Smooth muscle cell (in vitro differentiated cells): ENCODE results near the gene EDIL3. TPM values are rescaled to one million over a fixed set of nuclear protein-coding genes. Genes with fewer than 3 reads are reported as not detected.

Experiments
- DNase-seq: peaks from one replicate; lab custom pipeline; 2025; ENCODE audit not compliant: unreplicated experiment; lab: John Stamatoyannopoulos, UW
- H2AFZ ChIP-seq: fragments of 200-600 bp; sonication (generic); 2 replicates; pipeline ENCODE4 v1.6.0; 2016; ENCODE audit warnings: antibody characterized with exemption, low read depth, mild to moderate bottlenecking
- H3F3A ChIP-seq: fragments of 200-600 bp; sonication (generic); 2 replicates; pipeline ENCODE4 v1.6.0; 2017; ENCODE audit warnings: antibody characterized with exemption, low read depth
- H3K27ac ChIP-seq: fragments of 200-600 bp; sonication (generic); 2 replicates; pipeline ENCODE4 v1.5.1; 2016; ENCODE audit warnings: low read depth, mild to moderate bottlenecking
- H3K27me3 ChIP-seq: fragments of 200-600 bp; sonication (generic); 2 replicates; pipeline ENCODE4 v1.6.1; 2016; ENCODE audit warnings: low read depth, mild to moderate bottlenecking
- H3K36me3 ChIP-seq: fragments of 200-600 bp; sonication (generic); 2 replicates; pipeline ENCODE4 v1.5.1; 2016; ENCODE audit warnings: low read depth
- H3K4me1 ChIP-seq: fragments of 200-600 bp; sonication (generic); 2 replicates; pipeline ENCODE4 v1.5.1; 2016; ENCODE audit warnings: low read depth
- H3K4me2 ChIP-seq: fragments of 200-600 bp; sonication (generic); 2 replicates; pipeline ENCODE4 v1.6.0; 2016; ENCODE audit warnings: mild to moderate bottlenecking
- H3K4me3 ChIP-seq: fragments of 200-600 bp; sonication (generic); 2 replicates; pipeline ENCODE4 v1.5.1; 2016; ENCODE audit warnings: mild to moderate bottlenecking
- H3K79me2 ChIP-seq: fragments of 200-600 bp; sonication (generic); 2 replicates; pipeline ENCODE4 v1.6.0; 2016; ENCODE audit warnings: low read depth, mild to moderate bottlenecking
- H3K9ac ChIP-seq: fragments of 200-600 bp; sonication (generic); 2 replicates; pipeline ENCODE4 v1.6.0; 2016; ENCODE audit warnings: low read depth
- H3K9me3 ChIP-seq: fragments of 200-600 bp; sonication (generic); replicated peaks from 2 replicates; pipeline ENCODE4 v1.5.1; 2016; ENCODE audit warnings: low read depth
- H4K20me1 ChIP-seq: fragments of 200-600 bp; sonication (generic); 2 replicates; pipeline ENCODE4 v1.6.0; 2016; ENCODE audit warnings: low read depth
- WGBS: methylation state at CpG from one replicate; pipeline ENCODE4 v1.1.7; 2016; ENCODE audit warnings: low lambda C conversion rate; 5-methylcytosine and 5-hydroxymethylcytosine counted together
- polyA plus RNA-seq: library from polyadenylated mRNA; unstranded; fragments of >200 nt; fragmentation: Nextera tagmentation; extraction: Ambion mirVana; gene quantifications from 2 replicates; pipeline ENCODE4 v1.2.1, GENCODE V29; 2016
- total RNA-seq: library from RNA; depleted of rRNA; stranded (reverse); fragments of >200 nt; gene quantifications from 2 replicates; pipeline ENCODE4 v1.2.3, GENCODE V29; 2014
- TF ChIP-seq, protein P1 (sequence below): fragments of 200-600 bp; sonication (generic); IDR thresholded peaks from 2 replicates; pipeline ENCODE4 v1.5.1; 2017; ENCODE audit warnings: borderline replicate concordance, mild to moderate bottlenecking, antibody characterized with exemption; ENCODE audit not compliant: insufficient read depth, poor library complexity, severe bottlenecking

Gene EDIL3
- total and polyA plus RNA-seq, 2 experiments from 2014 or later, result 98.4 to 119 TPM

DNA sequence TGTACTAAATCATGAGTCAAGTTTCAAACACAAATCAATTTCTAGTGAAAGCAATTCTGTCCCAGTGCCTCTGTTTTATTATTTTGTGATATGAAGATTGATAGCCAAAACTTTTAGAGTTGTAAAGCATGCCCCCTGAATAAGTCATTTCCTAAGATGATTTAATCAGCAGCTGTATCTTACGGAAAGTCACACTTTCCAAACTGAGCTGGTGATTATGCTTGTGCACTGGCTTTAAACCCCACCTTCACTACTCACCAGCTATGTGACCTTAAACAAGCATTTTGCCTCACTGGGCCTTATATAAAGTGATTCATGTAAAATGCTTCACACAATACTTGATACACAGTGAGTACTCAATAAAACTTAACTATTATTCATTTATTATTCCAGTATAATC lies 78.1 kb downstream of the EDIL3 start:
- Histone ChIP-seq H4K20me1 (no peaks in the 10 kb centered on the region), H3K4me1 (no peaks in the 10 kb centered on the region), H3F3A (no peaks in the 10 kb centered on the region), H2AFZ (no peak overlapping the region), H3K4me3 (no peak overlapping the region), H3K36me3 (no peaks in the 10 kb centered on the region), H3K27ac (no peak overlapping the region), H3K27me3 (no peaks in the 10 kb centered on the region), H3K9me3 (no peaks in the 10 kb centered on the region), H3K9ac (no peak overlapping the region), H3K79me2 (peaks cover 18% of the 10 kb centered on the region), H3K4me2 (no peak overlapping the region)
- TF ChIP-seq, protein P1, sequence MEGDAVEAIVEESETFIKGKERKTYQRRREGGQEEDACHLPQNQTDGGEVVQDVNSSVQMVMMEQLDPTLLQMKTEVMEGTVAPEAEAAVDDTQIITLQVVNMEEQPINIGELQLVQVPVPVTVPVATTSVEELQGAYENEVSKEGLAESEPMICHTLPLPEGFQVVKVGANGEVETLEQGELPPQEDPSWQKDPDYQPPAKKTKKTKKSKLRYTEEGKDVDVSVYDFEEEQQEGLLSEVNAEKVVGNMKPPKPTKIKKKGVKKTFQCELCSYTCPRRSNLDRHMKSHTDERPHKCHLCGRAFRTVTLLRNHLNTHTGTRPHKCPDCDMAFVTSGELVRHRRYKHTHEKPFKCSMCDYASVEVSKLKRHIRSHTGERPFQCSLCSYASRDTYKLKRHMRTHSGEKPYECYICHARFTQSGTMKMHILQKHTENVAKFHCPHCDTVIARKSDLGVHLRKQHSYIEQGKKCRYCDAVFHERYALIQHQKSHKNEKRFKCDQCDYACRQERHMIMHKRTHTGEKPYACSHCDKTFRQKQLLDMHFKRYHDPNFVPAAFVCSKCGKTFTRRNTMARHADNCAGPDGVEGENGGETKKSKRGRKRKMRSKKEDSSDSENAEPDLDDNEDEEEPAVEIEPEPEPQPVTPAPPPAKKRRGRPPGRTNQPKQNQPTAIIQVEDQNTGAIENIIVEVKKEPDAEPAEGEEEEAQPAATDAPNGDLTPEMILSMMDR, result no peak
- 86% methylated on average over 1 of the region's 1 CpG for WGBS
- DNase-seq, result no peak

DNA sequence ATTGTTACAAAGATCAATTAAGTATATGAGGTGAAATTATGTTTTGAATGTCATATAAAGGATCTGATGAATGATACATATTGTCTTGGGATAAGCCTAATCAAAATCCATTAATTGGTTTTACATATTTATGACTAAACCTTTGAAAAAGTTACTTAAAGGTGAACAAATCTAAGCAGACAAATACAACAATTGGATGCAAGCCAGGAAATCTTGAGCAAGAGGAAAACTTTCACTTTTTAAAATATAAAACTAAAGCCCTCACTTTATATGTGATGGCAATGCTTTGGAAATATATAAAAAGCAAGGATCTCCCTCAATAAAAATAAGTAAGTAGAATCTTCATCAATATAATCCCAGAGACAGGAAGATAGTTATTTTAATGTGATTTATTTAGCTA lies 80.1 kb downstream of the EDIL3 start:
- no peak overlapping the region for H3K4me3 ChIP-seq
- H3F3A ChIP-seq, result no peaks in the 10 kb centered on the region
- TF ChIP-seq, protein P1, result no peak
- DNase-seq, result no peak
- no peaks in the 10 kb centered on the region for H4K20me1 ChIP-seq
- no peaks in the 10 kb centered on the region for H3K27me3 ChIP-seq
- H3K36me3 ChIP-seq, result no peaks in the 10 kb centered on the region
- no peak overlapping the region for H2AFZ ChIP-seq
- no peaks in the 10 kb centered on the region for H3K9me3 ChIP-seq
- H3K27ac ChIP-seq, result no peak overlapping the region
- no peak overlapping the region for H3K9ac ChIP-seq
- no peak overlapping the region for H3K4me2 ChIP-seq
- no peaks in the 10 kb centered on the region for H3K4me1 ChIP-seq
- peaks cover 18% of the 10 kb centered on the region for H3K79me2 ChIP-seq

DNA sequence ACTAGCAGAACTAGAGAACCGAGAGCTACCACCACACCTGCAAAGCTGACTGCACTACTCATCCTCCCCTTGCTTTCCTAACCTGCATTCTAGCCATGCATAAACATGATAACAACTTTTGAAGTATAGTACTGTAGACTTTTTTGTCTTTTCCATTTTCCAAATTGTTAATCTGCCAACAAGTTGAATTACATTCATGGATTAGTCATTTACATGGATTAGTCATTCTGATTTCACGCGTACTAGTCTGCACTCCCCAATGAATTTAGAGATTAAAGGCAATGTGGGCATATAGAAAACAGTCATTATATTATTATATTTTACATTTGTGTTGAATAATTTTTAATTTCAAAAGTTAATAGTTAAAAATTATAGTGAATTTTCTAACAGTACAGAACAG lies 81.4 kb downstream of the EDIL3 start:
- Histone ChIP-seq H3K4me2 (no peak overlapping the region), H4K20me1 (no peaks in the 10 kb centered on the region), H3K4me1 (no peaks in the 10 kb centered on the region), H3K4me3 (no peak overlapping the region), H3K27me3 (no peaks in the 10 kb centered on the region), H3K9me3 (no peaks in the 10 kb centered on the region), H3K79me2 (peaks cover 15% of the 10 kb centered on the region), H2AFZ (no peak overlapping the region), H3F3A (no peaks in the 10 kb centered on the region), H3K27ac (no peak overlapping the region), H3K9ac (no peak overlapping the region), H3K36me3 (no peaks in the 10 kb centered on the region)
- 98% methylated on average over 3 of the region's 3 CpGs for WGBS
- TF ChIP-seq, protein P1, result no peak
- DNase-seq, result no peak

DNA sequence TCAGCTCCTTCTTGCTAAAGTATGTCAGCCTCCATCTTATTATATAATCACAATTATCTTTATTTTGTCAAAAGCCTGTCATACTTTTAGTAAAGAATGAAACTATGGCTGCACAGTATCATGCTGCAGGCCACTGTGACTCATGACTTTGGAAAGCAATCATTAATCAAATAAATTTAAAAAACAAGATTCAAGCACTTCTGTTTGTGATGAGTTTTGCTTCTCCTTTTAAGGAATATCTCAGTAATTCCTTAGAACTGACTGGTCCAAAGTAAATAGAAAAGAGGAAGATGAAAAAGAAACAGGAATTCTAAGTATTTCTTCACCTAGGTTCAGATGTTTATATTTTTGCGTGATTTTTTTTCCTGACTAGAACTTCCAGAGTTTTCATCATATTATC lies 83.1 kb downstream of the EDIL3 start:
- TF ChIP-seq, protein P1, result no peak
- no peak overlapping the region for H3K4me3 ChIP-seq
- WGBS, result 73% methylated on average over 1 of the region's 1 CpG
- H3K27ac ChIP-seq, result no peak overlapping the region
- H3K9ac ChIP-seq, result no peak overlapping the region
- H3K36me3 ChIP-seq, result no peaks in the 10 kb centered on the region
- no peaks in the 10 kb centered on the region for H3F3A ChIP-seq
- H3K4me2 ChIP-seq, result no peak overlapping the region
- H3K27me3 ChIP-seq, result no peaks in the 10 kb centered on the region
- no peaks in the 10 kb centered on the region for H4K20me1 ChIP-seq
- no peaks in the 10 kb centered on the region for H3K9me3 ChIP-seq
- no peak overlapping the region for H2AFZ ChIP-seq
- DNase-seq, result no peak
- H3K79me2 ChIP-seq, result peaks cover 15% of the 10 kb centered on the region
- no peaks in the 10 kb centered on the region for H3K4me1 ChIP-seq
